Measurements from ENCODE around the gene DNLZ.

DNLZ gene

GRCh38 chr9:136363106-136363948, at the start of gene DNLZ:
TSS of gene DNLZ (minus strand) at chr9:136363744. CDS start at chr9:136363714, 30 bp downstream.
- Histone ChIP-seq H3K36me3 (peaks cover 0 to 29% (median 0%) of the 10 kb centered on the region in 3 donors), H3K4me3 (peak within 1 kb of the TSS; percentile 87 to 99), H3K27me3 (peaks cover 0 to 9% of the 10 kb centered on the region in 2 donors), H3K4me1 (peaks cover 0 to 35% (median 16%) of the 10 kb centered on the region in 4 donors), H3K9me3 (no peaks in the 10 kb centered on the region), H3K27ac (peak within 1 kb of the TSS; percentile 90 to 91)
- peak; percentile 94 to 99 for DNase-seq
- intact Hi-C loops (cut with DNase I; ENCODE audit: low total_unique reads), result no loop called here
- TF ChIP-seq CTCF (IDR thresholded peaks at IDR 0.05), result peak; percentile 98

GRCh38 chr9:136412962-136413361, 49.4 kb upstream of the DNLZ start:
- Histone ChIP-seq H3K36me3 (peaks cover 45 to 58% (median 55%) of the 10 kb centered on the region in 3 donors), H3K27me3 (no peaks in the 10 kb centered on the region), H3K9me3 (no peaks in the 10 kb centered on the region), H3K27ac (no peak overlapping the region), H3K4me3 (no peak overlapping the region), H3K4me1 (peaks cover 0 to 29% (median 24%) of the 10 kb centered on the region in 4 donors)
- TF ChIP-seq CTCF (IDR thresholded peaks at IDR 0.05), result no peak
- no peak for DNase-seq
- intact Hi-C loops (cut with DNase I; ENCODE audit: low total_unique reads), result no loop called here

- Histone ChIP-seq H3K4me3 (peak overlapping the region; percentile 69 to 84), H3K27me3 (no peaks in the 10 kb centered on the region), H3K27ac (peak overlapping the region in 1 of 2 donors; percentile 79), H3K36me3 (peaks cover 35 to 55% (median 54%) of the 10 kb centered on the region in 3 donors), H3K4me1 (peaks cover 0 to 29% (median 24%) of the 10 kb centered on the region in 4 donors), H3K9me3 (no peaks in the 10 kb centered on the region)
- no peak for DNase-seq
- no peak for TF ChIP-seq CTCF (IDR thresholded peaks at IDR 0.05)
- intact Hi-C loops (cut with DNase I; ENCODE audit: low total_unique reads), result no loop called here
Measured at GRCh38 chr9:136411378-136411777, 47.8 kb upstream of the DNLZ start.

GRCh38 chr9:136410500-136411287, 47.1 kb upstream of the DNLZ start, which contains the start of the genes ENTR1 and PMPCA:
TSS of gene ENTR1 (minus strand) at chr9:136410614. CDS start at chr9:136410397, 217 bp downstream.
TSS of gene PMPCA (plus strand) at chr9:136410658. CDS start at chr9:136410669, 11 bp downstream.
- intact Hi-C loops (cut with DNase I; ENCODE audit: low total_unique reads), result no loop called here
- Histone ChIP-seq H3K27me3 (no peaks in the 10 kb centered on the region), H3K4me3 (peak within 1 kb of the TSS; percentile 69 to 84), H3K27ac (peak within 1 kb of the TSS; percentile 79 to 87), H3K36me3 (peaks cover 31 to 55% (median 48%) of the 10 kb centered on the region in 3 donors), H3K4me1 (peaks cover 0 to 29% (median 24%) of the 10 kb centered on the region in 4 donors), H3K9me3 (no peaks in the 10 kb centered on the region)
- peak; percentile 90 to 94 for DNase-seq
- TF ChIP-seq CTCF (IDR thresholded peaks at IDR 0.05), result no peak

All from tibial artery (tissue), 4 donors.